ENCODE data around the gene CPEB4.

The CPEB4 gene

DNA sequence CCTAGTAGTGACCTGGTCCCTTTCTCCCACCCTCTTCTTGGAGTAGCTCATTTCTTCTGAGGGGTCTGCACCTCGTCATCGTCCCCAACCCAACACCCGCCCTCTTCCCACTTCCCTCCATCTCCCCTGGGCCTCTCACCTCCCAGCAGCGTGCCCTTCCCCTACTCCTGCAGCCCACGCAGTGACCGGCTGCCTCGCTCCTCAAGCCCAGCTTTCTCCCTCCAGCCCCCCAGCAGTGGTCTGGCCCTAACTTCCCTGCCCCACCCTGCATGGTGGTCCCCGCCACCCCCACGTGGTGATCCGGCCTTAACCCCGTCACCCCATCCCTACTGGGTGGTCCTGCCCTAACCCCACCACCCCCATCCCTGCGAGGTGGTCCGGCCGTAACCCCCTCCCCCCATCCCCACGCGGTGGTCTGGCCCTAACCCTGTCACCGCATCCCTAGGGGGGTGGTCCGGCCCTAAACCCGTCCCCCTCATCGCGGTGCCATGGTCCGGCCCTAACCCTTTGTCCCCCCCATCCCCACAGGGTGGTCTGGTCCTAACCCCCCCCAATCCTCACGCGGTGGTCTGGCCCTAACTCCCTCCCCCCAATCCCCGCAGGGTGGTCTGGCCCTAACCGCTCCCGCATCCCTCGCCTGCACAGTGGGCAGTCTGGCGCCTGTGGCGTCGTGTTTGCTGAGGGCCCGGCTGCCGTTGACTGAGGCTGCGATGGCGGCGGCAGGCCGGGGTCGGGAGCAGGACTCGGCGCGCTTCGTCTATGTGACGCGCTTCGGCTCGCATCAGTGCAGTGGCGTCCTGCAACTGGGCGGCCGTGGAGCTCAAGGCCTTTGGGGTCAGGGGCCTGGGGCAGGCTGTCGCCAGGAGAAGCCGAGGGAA is 100.6 kb downstream of the CPEB4 start, which contains the start of gene C5orf47:
C5orf47 (plus strand) TSS at position 617 of the 878 bp plus-strand sequence; CDS start at position 711, 94 bp downstream.
- H3K23ac ChIP-seq (ENCODE audit: low read depth, low read length, poor library complexity) = peak within 1 kb of the TSS; percentile 91
- peak within 1 kb of the TSS; percentile 61 for H2BK120ac ChIP-seq (ENCODE audit: low read depth, low read length)
- H3K14ac ChIP-seq (ENCODE audit: low read length) = peak within 1 kb of the TSS; percentile 82
- no peak within 1 kb of the TSS for H3K27ac ChIP-seq (replicated peaks; ENCODE audit: low read length)
- no peaks in the 10 kb centered on the region for H3K9me3 ChIP-seq (replicated peaks in 1 of 2; ENCODE audit: control insufficient read depth in 2 of 2, insufficient read depth in 1 of 2, low read depth in 1 of 2, low read length in 2 of 2)
- peak within 1 kb of the TSS; percentile 53 for H3K4ac ChIP-seq (ENCODE audit: low read length)
- no CpG with 5 or more reads among the region's 51 CpGs for WGBS, 2 donors (ENCODE audit: extremely low coverage in 2 of 2, insufficient read length in 2 of 2, insufficient replicate concordance in 1 of 2)
- H3K9ac ChIP-seq (ENCODE audit: low read depth, low read length, poor library complexity) = no peak within 1 kb of the TSS
- peak within 1 kb of the TSS; percentile 84 for H2BK12ac ChIP-seq (ENCODE audit: low read length)
- no peak within 1 kb of the TSS for H3K4me3 ChIP-seq (ENCODE audit: low read length in 2 of 2)
- H3K4me1 ChIP-seq (ENCODE audit: control insufficient read depth in 2 of 2, insufficient read depth in 1 of 2, low read depth in 1 of 2, low read length in 2 of 2) = no peaks in the 10 kb centered on the region
- H3K4me2 ChIP-seq (ENCODE audit: insufficient read depth, low read length, poor library complexity, severe bottlenecking) = no peak within 1 kb of the TSS
- H3K18ac ChIP-seq (ENCODE audit: low read length) = peak within 1 kb of the TSS; percentile 87
- H3K36me3 ChIP-seq (replicated peaks in 1 of 2; ENCODE audit: control insufficient read depth in 2 of 2, insufficient read depth in 2 of 2, low read length in 2 of 2) = no peaks in the 10 kb centered on the region
- H2AK5ac ChIP-seq (ENCODE audit: low read depth, low read length) = peak within 1 kb of the TSS; percentile 96
- no peak within 1 kb of the TSS for H2AFZ ChIP-seq (ENCODE audit: low read length)
- peak within 1 kb of the TSS; percentile 43 for H4K8ac ChIP-seq (ENCODE audit: low read depth, low read length)
- peak within 1 kb of the TSS; percentile 95 for H2BK5ac ChIP-seq (ENCODE audit: low read length)
- peaks cover 2% of the 10 kb centered on the region for H3K79me1 ChIP-seq (ENCODE audit: low read depth, low read length)
- DNase-seq (ENCODE audit: low spot score) = no peak
- peak within 1 kb of the TSS; percentile 91 for H2BK15ac ChIP-seq (ENCODE audit: low read length)
- peak within 1 kb of the TSS; percentile 72 for H4K91ac ChIP-seq (ENCODE audit: low read depth, low read length, poor library complexity)
- H3K27me3 ChIP-seq (ENCODE audit: control insufficient read depth in 3 of 3, insufficient read depth in 3 of 3, low read depth in 1 of 3, low read length in 3 of 3) = no peaks in the 10 kb centered on the region

DNA sequence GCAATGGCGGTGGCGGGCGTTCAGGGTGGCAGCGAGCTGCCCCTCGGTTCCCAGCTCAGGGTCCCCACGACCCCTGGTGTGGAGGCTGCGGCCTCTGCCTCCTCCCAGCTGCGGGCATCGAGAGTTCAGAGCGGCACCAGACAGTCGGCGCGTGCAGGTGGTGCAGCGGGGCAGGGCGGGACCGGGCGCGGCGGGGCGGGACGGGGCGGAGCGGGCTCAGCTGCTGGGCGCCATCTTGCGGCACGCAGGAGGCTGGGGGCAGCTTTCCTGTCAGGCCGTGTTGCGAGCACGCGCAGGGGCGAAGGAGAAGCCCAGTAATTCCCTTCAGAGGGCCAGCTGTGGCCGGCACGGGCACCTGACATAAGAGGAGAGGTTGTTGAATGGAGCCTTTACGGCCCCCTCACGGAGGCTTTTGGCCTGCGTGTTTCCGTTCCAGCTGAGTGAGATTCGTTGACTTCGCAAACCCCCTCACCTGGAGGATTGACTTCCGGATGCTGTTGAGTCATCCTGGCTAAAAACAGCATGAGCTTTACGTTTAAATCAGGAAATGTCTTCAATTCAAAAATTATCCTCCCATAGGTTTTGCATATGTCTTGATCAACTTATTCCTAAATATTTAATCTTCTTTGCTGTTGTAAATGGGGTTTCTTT is 101.4 kb downstream of the CPEB4 start:
- Histone ChIP-seq H4K91ac (ENCODE audit: low read depth, low read length, poor library complexity) (peak overlapping the region; percentile 72), H4K8ac (ENCODE audit: low read depth, low read length) (no peak overlapping the region), H3K27ac (replicated peaks; ENCODE audit: low read length) (no peak overlapping the region), H3K9ac (ENCODE audit: low read depth, low read length, poor library complexity) (no peak overlapping the region), H3K27me3 (ENCODE audit: control insufficient read depth in 3 of 3, insufficient read depth in 3 of 3, low read depth in 1 of 3, low read length in 3 of 3) (no peaks in the 10 kb centered on the region), H2BK15ac (ENCODE audit: low read length) (peak overlapping the region; percentile 91), H3K18ac (ENCODE audit: low read length) (peak overlapping the region; percentile 52), H3K4ac (ENCODE audit: low read length) (peak overlapping the region; percentile 53), H3K4me3 (ENCODE audit: low read length in 2 of 2) (no peak overlapping the region), H3K4me1 (ENCODE audit: control insufficient read depth in 2 of 2, insufficient read depth in 1 of 2, low read depth in 1 of 2, low read length in 2 of 2) (no peaks in the 10 kb centered on the region), H2AK5ac (ENCODE audit: low read depth, low read length) (peak overlapping the region; percentile 96), H2BK120ac (ENCODE audit: low read depth, low read length) (peak overlapping the region; percentile 61), H3K9me3 (replicated peaks in 1 of 2; ENCODE audit: control insufficient read depth in 2 of 2, insufficient read depth in 1 of 2, low read depth in 1 of 2, low read length in 2 of 2) (no peaks in the 10 kb centered on the region), H2AFZ (ENCODE audit: low read length) (no peak overlapping the region), H3K23ac (ENCODE audit: low read depth, low read length, poor library complexity) (peak overlapping the region; percentile 89), H2BK12ac (ENCODE audit: low read length) (peak overlapping the region; percentile 84), H3K4me2 (ENCODE audit: insufficient read depth, low read length, poor library complexity, severe bottlenecking) (no peak overlapping the region), H3K14ac (ENCODE audit: low read length) (peak overlapping the region; percentile 38), H3K79me1 (ENCODE audit: low read depth, low read length) (peaks cover 2% of the 10 kb centered on the region), H2BK5ac (ENCODE audit: low read length) (peak overlapping the region; percentile 95), H3K36me3 (replicated peaks in 1 of 2; ENCODE audit: control insufficient read depth in 2 of 2, insufficient read depth in 2 of 2, low read length in 2 of 2) (no peaks in the 10 kb centered on the region)
- no CpG with 5 or more reads among the region's 41 CpGs for WGBS, 2 donors (ENCODE audit: extremely low coverage in 2 of 2, insufficient read length in 2 of 2, insufficient replicate concordance in 1 of 2)
- DNase-seq (ENCODE audit: low spot score) = no peak

DNA sequence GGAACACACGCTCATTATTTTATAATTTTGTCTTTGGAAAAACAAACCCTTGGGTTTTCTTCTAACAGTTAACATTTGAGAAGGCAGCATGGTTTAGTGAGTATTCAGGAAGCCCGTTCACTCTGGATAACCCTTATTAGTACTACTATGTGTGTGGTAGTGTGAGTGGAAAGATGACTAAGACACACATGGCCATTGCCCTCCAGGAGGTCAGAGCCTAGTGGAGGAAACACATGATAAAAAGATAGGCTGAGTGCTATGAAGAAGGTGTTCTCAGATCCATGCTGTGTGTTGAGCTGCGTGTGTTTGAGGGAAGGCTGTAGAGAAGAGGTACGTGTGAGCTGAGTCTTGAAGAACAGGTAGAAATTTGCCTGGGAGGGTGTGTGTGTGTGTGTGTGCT is 109.2 kb downstream of the CPEB4 start:
- Histone ChIP-seq H4K91ac (ENCODE audit: low read depth, low read length, poor library complexity) (no peak overlapping the region), H3K23ac (ENCODE audit: low read depth, low read length, poor library complexity) (no peak overlapping the region), H2BK120ac (ENCODE audit: low read depth, low read length) (no peak overlapping the region), H2AK5ac (ENCODE audit: low read depth, low read length) (no peak overlapping the region), H3K14ac (ENCODE audit: low read length) (no peak overlapping the region), H2BK15ac (ENCODE audit: low read length) (no peak overlapping the region), H4K8ac (ENCODE audit: low read depth, low read length) (peak overlapping the region; percentile 86), H3K27ac (replicated peaks; ENCODE audit: low read length) (no peak overlapping the region), H2BK5ac (ENCODE audit: low read length) (no peak overlapping the region), H3K36me3 (replicated peaks in 1 of 2; ENCODE audit: control insufficient read depth in 2 of 2, insufficient read depth in 2 of 2, low read length in 2 of 2) (no peaks in the 10 kb centered on the region), H3K4me1 (ENCODE audit: control insufficient read depth in 2 of 2, insufficient read depth in 1 of 2, low read depth in 1 of 2, low read length in 2 of 2) (no peaks in the 10 kb centered on the region), H2BK12ac (ENCODE audit: low read length) (no peak overlapping the region), H3K9ac (ENCODE audit: low read depth, low read length, poor library complexity) (peak overlapping the region; percentile 70), H3K27me3 (ENCODE audit: control insufficient read depth in 3 of 3, insufficient read depth in 3 of 3, low read depth in 1 of 3, low read length in 3 of 3) (peaks cover 0 to 9% (median 0%) of the 10 kb centered on the region in 3 experiments), H3K9me3 (replicated peaks in 1 of 2; ENCODE audit: control insufficient read depth in 2 of 2, insufficient read depth in 1 of 2, low read depth in 1 of 2, low read length in 2 of 2) (no peaks in the 10 kb centered on the region), H3K4ac (ENCODE audit: low read length) (peak overlapping the region; percentile 56), H3K4me2 (ENCODE audit: insufficient read depth, low read length, poor library complexity, severe bottlenecking) (no peak overlapping the region), H3K4me3 (ENCODE audit: low read length in 2 of 2) (no peak overlapping the region), H3K79me1 (ENCODE audit: low read depth, low read length) (no peaks in the 10 kb centered on the region), H3K18ac (ENCODE audit: low read length) (no peak overlapping the region), H2AFZ (ENCODE audit: low read length) (no peak overlapping the region)
- WGBS, 2 donors (ENCODE audit: extremely low coverage in 2 of 2, insufficient read length in 2 of 2, insufficient replicate concordance in 1 of 2) = no CpG with 5 or more reads among the region's 4 CpGs
- DNase-seq (ENCODE audit: low spot score) = no peak

DNA sequence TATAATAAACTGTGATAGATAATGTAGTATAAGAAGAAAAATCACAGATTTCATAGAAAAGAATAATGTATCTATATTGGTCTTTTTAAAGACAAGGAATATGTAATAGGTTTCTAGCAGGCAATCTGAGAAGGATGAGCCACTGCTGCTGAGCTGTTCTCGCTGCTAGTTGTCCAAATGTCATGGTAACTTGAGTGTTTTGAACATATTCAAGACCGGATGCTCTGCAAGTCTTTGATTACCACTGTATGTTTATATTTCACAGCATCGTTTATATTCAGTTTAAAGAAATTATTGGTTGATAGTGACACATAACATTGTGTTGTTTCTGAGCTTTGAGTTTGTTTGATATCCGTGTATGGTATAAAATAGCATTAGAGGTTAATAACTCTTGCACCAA is 110.4 kb downstream of the CPEB4 start:
- Histone ChIP-seq H2BK12ac (ENCODE audit: low read length) (no peak overlapping the region), H2BK5ac (ENCODE audit: low read length) (no peak overlapping the region), H3K18ac (ENCODE audit: low read length) (no peak overlapping the region), H3K23ac (ENCODE audit: low read depth, low read length, poor library complexity) (no peak overlapping the region), H3K4me1 (ENCODE audit: control insufficient read depth in 2 of 2, insufficient read depth in 1 of 2, low read depth in 1 of 2, low read length in 2 of 2) (no peaks in the 10 kb centered on the region), H3K27ac (replicated peaks; ENCODE audit: low read length) (no peak overlapping the region), H2BK15ac (ENCODE audit: low read length) (no peak overlapping the region), H2AFZ (ENCODE audit: low read length) (no peak overlapping the region), H3K36me3 (replicated peaks in 1 of 2; ENCODE audit: control insufficient read depth in 2 of 2, insufficient read depth in 2 of 2, low read length in 2 of 2) (no peaks in the 10 kb centered on the region), H3K79me1 (ENCODE audit: low read depth, low read length) (no peaks in the 10 kb centered on the region), H3K9me3 (replicated peaks in 1 of 2; ENCODE audit: control insufficient read depth in 2 of 2, insufficient read depth in 1 of 2, low read depth in 1 of 2, low read length in 2 of 2) (no peaks in the 10 kb centered on the region), H2BK120ac (ENCODE audit: low read depth, low read length) (no peak overlapping the region), H3K4me2 (ENCODE audit: insufficient read depth, low read length, poor library complexity, severe bottlenecking) (no peak overlapping the region), H3K4me3 (ENCODE audit: low read length in 2 of 2) (no peak overlapping the region), H3K14ac (ENCODE audit: low read length) (no peak overlapping the region), H3K9ac (ENCODE audit: low read depth, low read length, poor library complexity) (no peak overlapping the region), H3K27me3 (ENCODE audit: control insufficient read depth in 3 of 3, insufficient read depth in 3 of 3, low read depth in 1 of 3, low read length in 3 of 3) (peaks cover 0 to 13% (median 0%) of the 10 kb centered on the region in 3 experiments), H3K4ac (ENCODE audit: low read length) (no peak overlapping the region), H2AK5ac (ENCODE audit: low read depth, low read length) (no peak overlapping the region), H4K91ac (ENCODE audit: low read depth, low read length, poor library complexity) (no peak overlapping the region), H4K8ac (ENCODE audit: low read depth, low read length) (no peak overlapping the region)
- DNase-seq (ENCODE audit: low spot score) = no peak
- WGBS, 2 donors (ENCODE audit: extremely low coverage in 2 of 2, insufficient read length in 2 of 2, insufficient replicate concordance in 1 of 2) = no CpG with 5 or more reads among the region's 4 CpGs
